AG04449 (cell line): ENCODE data around the gene CADPS2.
A peak's percentile ranks its signal among the peaks of the same experiment; 100 is the strongest.

Experiments
- CTCF ChIA-PET: fragments of 350-600 bp; formaldehyde crosslinking; extraction: SDS; loops from one replicate; lab custom pipeline; 2021; ENCODE audit warnings: antibody characterized with exemption; lab: Yijun Ruan, JAX
- POLR2A ChIA-PET: fragments of 400-600, 350-600 bp; formaldehyde crosslinking; extraction: SDS; loops from one replicate; lab custom pipeline; 2020; ENCODE audit warnings: antibody characterized with exemption, inconsistent platforms; lab: Yijun Ruan, JAX
- DNase-seq: peaks from one replicate; pipeline ENCODE4 v3.0.0-alpha.2; 2010; ENCODE audit warnings: low read depth, low spot score
- H3K4me3 ChIP-seq: 2 replicates; pipeline ENCODE4 v1.5.1; 2011; ENCODE audit warnings: low read depth, mild to moderate bottlenecking, control low read depth, low read length
- CTCF ChIP-seq: IDR thresholded peaks from one replicate; pipeline ENCODE4 v1.5.1; 2011; ENCODE audit warnings: mild to moderate bottlenecking, moderate library complexity, low read length, control low read depth, inconsistent platforms; ENCODE audit not compliant: insufficient read depth; ENCODE audit errors: missing control alignments

Gene CADPS2

GRCh38 chr7:122901250-122901649 is 15.0 kb upstream of the CADPS2 start:
- DNase-seq, result no peak
- no peak for TF ChIP-seq CTCF
- no peak overlapping the region for H3K4me3 ChIP-seq
- ChIA-PET POLR2A (no interaction called here), CTCF (no interaction called here)

GRCh38 chr7:122896509-122896908 is 10.2 kb upstream of the CADPS2 start:
- H3K4me3 ChIP-seq, result no peak overlapping the region
- ChIA-PET POLR2A (no interaction called here), CTCF (no interaction called here)
- TF ChIP-seq CTCF, result no peak
- no peak for DNase-seq

DNA sequence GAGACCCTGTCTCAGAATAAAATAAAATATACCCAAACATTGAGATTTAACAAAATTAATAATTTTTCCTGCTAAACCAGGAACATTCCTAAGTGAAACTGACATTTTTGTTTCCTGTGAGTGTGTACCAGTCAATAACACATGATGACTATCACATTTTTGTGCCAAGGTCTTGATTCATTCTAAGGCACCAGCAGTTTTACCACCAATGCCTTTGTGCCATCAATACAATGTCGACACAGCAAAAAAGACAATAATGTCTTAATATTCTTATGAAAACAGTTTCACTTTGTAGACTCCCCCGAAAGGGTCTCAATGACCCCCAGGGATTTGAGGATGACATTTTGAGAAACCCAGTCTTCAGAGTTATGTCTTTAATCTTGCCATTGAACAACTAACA is 7.2 kb upstream of the CADPS2 start:
- DNase-seq, result no peak
- no peak for TF ChIP-seq CTCF
- no peak overlapping the region for H3K4me3 ChIP-seq
- POLR2A ChIA-PET, result no interaction called here
- CTCF ChIA-PET, result no interaction called here

DNA sequence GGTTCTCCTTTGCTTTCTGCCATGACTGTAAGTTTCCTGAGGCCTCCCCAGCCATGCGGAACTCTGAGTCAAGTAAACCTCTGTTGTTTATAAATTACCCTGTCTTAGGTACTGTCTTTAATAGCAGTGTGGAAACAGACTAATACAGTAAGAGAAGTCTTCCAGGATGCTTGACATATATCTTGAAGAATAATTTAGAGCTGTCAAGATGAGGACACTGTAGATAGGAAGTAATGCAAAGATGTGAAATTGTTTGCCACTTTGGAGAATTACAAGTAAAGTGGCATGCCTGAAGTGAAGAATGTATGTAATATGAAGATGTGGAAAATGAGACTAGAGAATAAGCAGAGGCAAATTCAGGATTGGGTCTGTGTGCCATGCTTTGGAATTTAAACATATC is 2.9 kb upstream of the CADPS2 start:
- CTCF ChIA-PET, result no interaction called here
- H3K4me3 ChIP-seq, result no peak overlapping the region
- POLR2A ChIA-PET, result no interaction called here
- no peak for TF ChIP-seq CTCF
- no peak for DNase-seq

- no peak for DNase-seq
- ChIA-PET POLR2A (no interaction called here), CTCF (no interaction called here)
- TF ChIP-seq CTCF, result no peak
- H3K4me3 ChIP-seq, result no peak overlapping the region
These were observed 1.6 kb upstream of the CADPS2 start for GRCh38 chr7:122887848-122888247.

DNA sequence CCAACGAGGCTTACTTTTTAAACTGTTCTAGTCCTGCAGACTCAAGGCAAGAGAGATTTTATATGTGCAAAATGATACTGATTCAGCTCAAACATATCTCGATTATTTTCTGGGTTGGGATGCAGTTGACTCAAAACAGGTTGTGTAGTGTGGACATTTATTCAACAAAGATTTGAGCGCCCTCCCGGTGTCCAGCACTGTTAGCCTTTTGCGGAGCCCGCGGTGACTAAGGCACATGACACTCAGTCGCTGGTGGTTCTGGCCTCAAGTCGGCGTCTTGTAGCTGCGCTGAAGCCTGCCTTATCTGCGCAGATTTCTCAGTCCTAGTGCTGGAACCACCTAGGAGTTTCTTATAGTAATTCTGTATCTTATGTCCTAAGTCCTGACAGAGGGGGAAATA is 938 bp upstream of the CADPS2 start:
- POLR2A ChIA-PET, result no interaction called here
- CTCF ChIA-PET, result no interaction called here
- peak overlapping the region; percentile 66 for H3K4me3 ChIP-seq
- no peak for DNase-seq
- TF ChIP-seq CTCF, result peak; percentile 7
